GM12874 (cell line): Measurements from ENCODE around the gene MBD3L2B.
"Not testable (repeated sequence)": the region's sequence is repeated elsewhere in the genome, so short reads cannot be mapped to it uniquely, and the experiment has no call there.

Experiments used
- CTCF ChIP-seq: IDR thresholded peaks from 2 replicates; pipeline ENCODE4 v1.5.1; 2011; ENCODE audit warnings: low read depth, mild to moderate bottlenecking, control low read depth, low read length, moderate library complexity; ENCODE audit not compliant: insufficient read depth

MBD3L2B gene

GRCh38 chr19:7021331-7021730, at the start of gene MBD3L2B:
TSS of gene MBD3L2B (minus strand) at chr19:7021431. CDS start at chr19:7021397, 34 bp downstream.
- TF ChIP-seq CTCF = not testable (repeated sequence)

GRCh38 chr19:7069904-7070226, 48.6 kb upstream of the MBD3L2B start:
- no peak for TF ChIP-seq CTCF

GRCh38 chr19:7069042-7069903, 48.0 kb upstream of the MBD3L2B start, which contains the start of gene ZNF557:
TSS of gene ZNF557 (plus strand) at chr19:7069703. CDS start at chr19:7075075, 5,372 bp downstream.
- TF ChIP-seq CTCF = no peak

- TF ChIP-seq CTCF = no peak
These were observed 47.4 kb upstream of the MBD3L2B start for GRCh38 chr19:7068599-7068998.

- TF ChIP-seq CTCF = no peak
These were observed 46.5 kb upstream of the MBD3L2B start for GRCh38 chr19:7067716-7068115.

- peak; percentile 10; the same call in 1 of the 2 replicates for TF ChIP-seq CTCF
These were observed 45.9 kb upstream of the MBD3L2B start for GRCh38 chr19:7067122-7067521.

GRCh38 chr19:7063764-7064418, 42.7 kb upstream of the MBD3L2B start:
- TF ChIP-seq CTCF = no peak
